Measurements from ENCODE around the gene KRTAP4-3.

- TF ChIP-seq, protein P1, sequence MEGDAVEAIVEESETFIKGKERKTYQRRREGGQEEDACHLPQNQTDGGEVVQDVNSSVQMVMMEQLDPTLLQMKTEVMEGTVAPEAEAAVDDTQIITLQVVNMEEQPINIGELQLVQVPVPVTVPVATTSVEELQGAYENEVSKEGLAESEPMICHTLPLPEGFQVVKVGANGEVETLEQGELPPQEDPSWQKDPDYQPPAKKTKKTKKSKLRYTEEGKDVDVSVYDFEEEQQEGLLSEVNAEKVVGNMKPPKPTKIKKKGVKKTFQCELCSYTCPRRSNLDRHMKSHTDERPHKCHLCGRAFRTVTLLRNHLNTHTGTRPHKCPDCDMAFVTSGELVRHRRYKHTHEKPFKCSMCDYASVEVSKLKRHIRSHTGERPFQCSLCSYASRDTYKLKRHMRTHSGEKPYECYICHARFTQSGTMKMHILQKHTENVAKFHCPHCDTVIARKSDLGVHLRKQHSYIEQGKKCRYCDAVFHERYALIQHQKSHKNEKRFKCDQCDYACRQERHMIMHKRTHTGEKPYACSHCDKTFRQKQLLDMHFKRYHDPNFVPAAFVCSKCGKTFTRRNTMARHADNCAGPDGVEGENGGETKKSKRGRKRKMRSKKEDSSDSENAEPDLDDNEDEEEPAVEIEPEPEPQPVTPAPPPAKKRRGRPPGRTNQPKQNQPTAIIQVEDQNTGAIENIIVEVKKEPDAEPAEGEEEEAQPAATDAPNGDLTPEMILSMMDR (IDR thresholded peaks at IDR 0.05; ENCODE audit: borderline replicate concordance, extremely low read depth, low read length, poor library complexity, severe bottlenecking) = no peak
- TF ChIP-seq EZH2 (IDR thresholded peaks at IDR 0.05; ENCODE audit: borderline replicate concordance, low read depth, low read length, severe bottlenecking) = no peak
Measured at GRCh38 chr17:41196068-41196467, 28.0 kb upstream of the KRTAP4-3 start.
